Hematopoietic multipotent progenitor cell treated with erythropoietin and hydrocortisone succinate and interleukin-3 and kit ligand, for 4 days (in vitro differentiated cells): ENCODE data around the gene NUAK1.

Experiments
- DNase-seq: peaks from one replicate; pipeline ENCODE4 v3.0.0-alpha.2; 2015

Gene NUAK1

DNA sequence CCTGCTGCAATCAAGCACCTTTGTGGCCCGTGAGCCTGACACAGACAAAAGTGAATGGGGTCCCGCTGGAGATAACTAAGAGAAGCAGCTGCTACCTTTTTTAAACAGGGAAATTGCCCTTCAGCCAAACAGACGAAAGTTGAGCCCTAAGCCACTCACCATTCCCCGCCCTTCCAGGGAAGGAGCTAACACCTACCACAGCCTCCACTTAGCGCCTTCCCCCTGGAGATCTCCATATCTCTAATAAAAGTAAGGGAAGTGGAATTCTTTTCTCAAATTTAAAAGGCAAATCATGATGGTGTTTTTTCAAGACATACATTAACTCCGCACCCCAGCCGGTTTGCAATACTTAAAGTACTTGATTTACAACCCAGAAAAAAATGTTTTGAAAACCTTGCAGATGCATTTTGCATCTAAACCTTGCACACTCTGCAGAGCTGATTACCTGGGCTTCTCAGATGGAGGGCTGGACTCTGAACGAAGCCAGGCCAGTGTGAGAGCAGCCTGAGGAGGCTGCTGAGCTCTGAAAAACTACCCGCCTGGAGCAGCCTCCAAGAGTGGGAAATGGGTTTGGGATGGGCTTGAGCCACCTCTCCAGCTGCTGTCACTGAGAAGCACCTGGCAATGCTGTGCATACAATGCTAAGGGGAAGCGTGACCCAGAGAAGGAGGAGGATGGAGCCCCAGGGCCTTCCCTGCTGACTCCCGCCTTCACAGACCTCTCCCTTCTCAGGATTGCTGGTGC lies 10.0 kb downstream of the NUAK1 start:
- no peak for DNase-seq

DNA sequence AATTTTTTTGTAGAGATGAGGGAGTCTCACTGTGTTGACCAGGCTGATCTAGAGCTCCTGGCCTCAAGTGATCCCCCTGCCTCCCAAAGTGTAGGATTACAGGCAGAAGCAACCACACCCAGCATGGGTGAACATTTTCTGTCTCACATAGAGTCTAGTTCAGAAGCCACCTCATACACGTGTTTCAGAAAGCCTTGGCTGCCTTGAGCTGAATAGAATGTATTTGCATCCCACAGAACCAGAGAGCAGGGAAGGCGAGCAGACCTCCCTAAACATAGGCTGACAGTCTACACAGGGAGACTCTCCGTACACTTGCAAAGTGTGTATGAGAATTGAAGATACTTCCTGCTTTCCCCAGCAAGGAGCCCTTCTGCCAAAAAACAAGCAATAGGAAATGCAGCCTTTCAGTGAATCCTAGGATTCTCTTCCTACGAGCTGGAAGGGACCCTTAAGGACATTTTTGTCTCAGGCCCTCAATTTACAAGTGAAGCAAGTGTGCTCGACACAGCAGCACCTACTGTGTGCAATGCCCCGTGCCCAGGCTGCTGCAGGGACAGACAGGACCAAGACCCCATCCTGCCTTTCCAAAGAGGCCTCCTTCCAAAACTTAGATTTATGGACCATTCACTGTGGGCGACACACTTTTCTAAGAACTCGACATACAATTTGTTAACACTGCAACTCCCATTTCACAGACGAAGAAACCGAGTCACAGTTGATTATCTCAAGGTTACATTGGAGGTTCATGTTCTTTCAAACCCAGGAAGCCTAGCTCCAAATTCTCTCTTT lies 11.2 kb downstream of the NUAK1 start:
- DNase-seq = no peak

- no peak for DNase-seq
These were observed 12.1 kb downstream of the NUAK1 start for GRCh38 chr12:106126441-106127337.

GRCh38 chr12:106125351-106126095 lies 13.2 kb downstream of the NUAK1 start:
- DNase-seq = no peak

DNA sequence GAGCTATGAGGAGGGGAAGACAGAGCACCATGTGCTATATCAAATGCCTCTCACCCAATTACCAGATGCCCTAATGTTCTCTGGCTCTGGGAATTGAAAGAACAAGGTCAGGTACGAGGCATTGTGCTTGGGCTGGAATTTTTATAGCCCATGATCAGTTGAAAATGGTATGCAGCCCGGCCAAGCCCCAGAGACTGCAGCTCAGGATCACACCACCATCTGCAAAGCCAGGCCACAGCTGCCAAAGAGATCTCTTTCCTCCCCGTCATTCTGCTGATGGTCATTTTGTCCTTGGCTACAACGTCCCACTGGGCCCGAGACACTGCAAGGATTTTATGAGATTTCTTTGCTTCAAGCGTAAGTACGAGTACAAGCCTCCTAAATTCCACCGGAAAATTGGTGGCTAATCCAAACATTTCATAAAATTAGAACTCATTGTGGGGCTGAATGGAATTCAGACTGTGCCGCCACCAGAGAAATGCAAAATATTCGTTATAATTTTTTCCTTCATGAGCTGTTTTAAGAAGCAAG lies 15.1 kb downstream of the NUAK1 start:
- DNase-seq = no peak

GRCh38 chr12:106123110-106123509 lies 15.6 kb downstream of the NUAK1 start:
- no peak for DNase-seq

DNA sequence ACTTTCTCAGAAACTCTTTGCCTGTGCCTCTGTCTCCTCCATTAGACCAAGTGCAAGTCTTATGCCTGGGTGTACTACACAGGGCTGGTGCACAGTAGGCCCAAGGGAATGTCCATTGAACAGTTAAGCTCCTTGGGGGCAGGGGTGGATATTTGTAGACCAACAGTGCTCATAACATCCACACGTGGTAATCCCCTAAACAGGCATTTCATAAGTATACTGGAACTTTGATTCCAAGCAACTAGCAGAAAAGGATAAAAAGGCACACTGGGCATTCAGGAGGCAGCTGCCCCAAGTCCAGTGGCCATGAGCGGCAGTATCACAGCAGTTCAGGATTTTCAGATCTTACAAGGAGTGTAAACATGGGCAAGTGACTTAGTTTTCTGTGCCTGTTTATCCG lies 16.8 kb downstream of the NUAK1 start:
- DNase-seq = no peak

- no peak for DNase-seq
These were observed 18.1 kb downstream of the NUAK1 start for GRCh38 chr12:106120519-106121105.

DNA sequence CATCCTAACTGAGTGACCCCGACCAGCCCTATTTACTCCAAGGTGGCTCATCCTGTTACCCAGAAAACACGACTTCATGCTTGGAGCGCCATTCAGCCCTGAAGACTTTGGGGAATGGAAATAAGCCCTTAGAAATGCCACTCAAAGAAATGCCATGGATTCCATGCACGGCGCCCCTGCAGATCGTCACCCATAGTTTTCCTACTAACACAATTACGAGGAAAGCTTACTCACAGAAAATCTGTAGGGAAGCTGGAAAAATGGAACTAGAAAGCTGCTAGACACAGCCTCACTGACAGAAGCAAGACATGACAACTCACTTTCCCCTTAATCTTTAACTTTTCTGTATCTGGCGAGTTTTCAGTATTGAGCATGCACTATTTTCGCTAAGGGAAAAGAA lies 19.5 kb downstream of the NUAK1 start:
- no peak for DNase-seq

GRCh38 chr12:106118381-106119130 lies 20.2 kb downstream of the NUAK1 start:
- no peak for DNase-seq

GRCh38 chr12:106115440-106115839 lies 23.3 kb downstream of the NUAK1 start:
- DNase-seq = no peak

- no peak for DNase-seq
These were observed 24.2 kb downstream of the NUAK1 start for GRCh38 chr12:106114447-106115068.

DNA sequence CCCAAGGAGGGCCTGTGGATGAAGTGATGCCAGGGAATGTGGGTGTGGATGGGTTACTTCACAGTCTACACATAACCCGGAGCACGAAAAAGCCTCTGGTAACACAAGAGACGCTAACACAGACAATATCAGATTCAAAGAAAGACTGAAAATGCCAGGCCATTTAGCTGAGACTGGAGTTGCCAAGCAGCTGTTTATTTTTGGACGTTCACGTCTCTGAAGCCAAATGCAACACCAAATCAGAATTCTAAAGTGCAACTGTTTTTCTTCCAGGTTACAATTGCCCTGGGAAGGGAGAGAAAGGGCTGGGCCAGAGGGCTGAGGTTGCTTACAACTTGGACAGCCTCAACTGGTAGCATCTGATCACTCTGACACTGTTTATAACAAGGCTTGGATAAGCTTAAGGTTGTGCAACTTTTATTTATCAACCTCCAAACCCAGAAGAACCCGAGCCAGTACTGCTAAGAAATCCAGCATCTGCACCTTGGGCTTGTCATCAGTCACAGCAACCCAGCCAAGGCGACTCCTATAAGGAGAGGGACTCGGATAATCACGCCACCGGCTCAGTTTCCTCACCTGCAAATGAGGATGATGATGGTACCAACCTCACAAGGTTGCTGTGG lies 24.8 kb downstream of the NUAK1 start:
- no peak for DNase-seq

DNA sequence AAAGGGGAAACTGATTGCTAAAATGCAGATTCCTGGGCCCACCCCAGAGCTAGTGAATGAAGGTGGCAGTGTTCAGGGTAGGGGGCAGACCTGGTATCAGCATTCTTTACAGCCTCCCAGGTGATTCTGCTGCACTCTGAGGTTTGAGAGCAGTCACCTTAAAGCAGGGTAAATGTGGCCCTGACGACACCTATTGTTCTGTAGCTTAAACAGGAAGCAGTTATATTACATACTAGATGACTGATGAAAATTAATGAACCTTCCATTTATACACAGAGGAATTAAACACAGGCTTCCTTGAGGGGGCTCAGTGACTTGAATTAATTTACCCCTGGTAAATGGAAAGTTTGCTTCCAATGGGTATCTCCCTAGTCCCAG lies 25.3 kb downstream of the NUAK1 start:
- DNase-seq = no peak

DNA sequence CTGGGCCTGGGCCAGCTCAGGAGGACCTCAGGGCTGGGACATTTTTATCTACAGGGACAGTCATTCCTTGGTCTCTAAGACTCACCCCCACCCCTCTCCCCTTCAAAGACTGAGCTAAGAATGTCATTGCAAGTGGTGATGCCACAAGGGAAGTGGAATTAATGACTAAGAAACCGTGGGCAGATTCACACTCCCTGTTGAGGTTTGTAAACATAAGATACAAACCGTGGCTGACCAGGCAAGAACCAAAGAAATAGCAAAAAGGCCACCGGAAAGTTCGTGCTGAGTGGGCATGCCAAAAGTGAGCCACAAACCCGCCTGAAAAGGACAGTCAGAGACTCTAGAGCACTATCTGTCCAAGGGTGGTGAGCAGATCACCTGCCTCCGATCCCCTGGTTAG lies 25.7 kb downstream of the NUAK1 start:
- peak; percentile 6 for DNase-seq

- no peak for DNase-seq
These were observed 26.5 kb downstream of the NUAK1 start for GRCh38 chr12:106112145-106112821.

- no peak for DNase-seq
These were observed 28.0 kb downstream of the NUAK1 start for GRCh38 chr12:106110626-106111300.

GRCh38 chr12:106109168-106109910 lies 29.4 kb downstream of the NUAK1 start:
- no peak for DNase-seq
